Activated CD8-positive, alpha-beta T cell treated with anti-CD3 and anti-CD28 coated beads for 36 hours (primary cell): Measurements from ENCODE around the gene DCXR. TPM values are rescaled to one million over a fixed set of nuclear protein-coding genes. Genes with fewer than 3 reads are reported as not detected.

ENCODE experiments used
- ATAC-seq: fragments of 200-7000 bp; cut with Tn5 transposase; one replicate; pipeline ENCODE4 v1.10.0; 2021; ENCODE audit warnings: mild to moderate bottlenecking, moderate library complexity
- CTCF ChIA-PET: fragments of 350-600 bp; sonication (Branson Sonifier 250); formaldehyde crosslinking; loops from one replicate; lab custom pipeline; 2021; ENCODE audit warnings: antibody characterized with exemption; lab: Charles Lee
- POLR2A ChIA-PET: fragments of 350-600 bp; sonication (Branson Sonifier 250); formaldehyde crosslinking; loops from one replicate; lab custom pipeline; 2021; ENCODE audit warnings: antibody characterized with exemption; lab: Charles Lee
- DNase-seq: peaks from one replicate; pipeline ENCODE4 v3.0.0-alpha.2; 2020
- H3K27ac Mint-ChIP-seq: one replicate; pipeline ENCODE4 v1.8.0; 2021; ENCODE audit warnings: mild to moderate bottlenecking, mixed read lengths
- H3K27me3 Mint-ChIP-seq: one replicate; pipeline ENCODE4 v1.8.0; 2021; ENCODE audit warnings: mixed read lengths
- H3K36me3 Mint-ChIP-seq: one replicate; pipeline ENCODE4 v1.8.0; 2021; ENCODE audit warnings: low read depth, mixed read lengths
- H3K4me1 Mint-ChIP-seq: one replicate; pipeline ENCODE4 v1.8.0; 2021; ENCODE audit warnings: low read depth, mixed read lengths
- H3K4me3 Mint-ChIP-seq: one replicate; pipeline ENCODE4 v1.8.0; 2021; ENCODE audit warnings: mild to moderate bottlenecking, moderate library complexity, mixed read lengths
- H3K9me3 Mint-ChIP-seq: one replicate; pipeline ENCODE4 v1.8.0; 2021; ENCODE audit warnings: mixed read lengths
- intact Hi-C: fragments of 100-400 bp; cut with micrococcal nuclease; formaldehyde crosslinking; loops from one replicate; pipeline ENCODE4 v1.10.0; 2022
- total RNA-seq, 2 experiments: library from RNA; stranded (reverse); gene quantifications; one replicate each; pipeline ENCODE4 v1.2.3, GENCODE V29; 2021
- TF ChIP-seq, protein P1 (sequence below): fragments of 200-600 bp; IDR thresholded peaks from one replicate; pipeline ENCODE4 v1.8.0; 2022; ENCODE audit warnings: antibody characterized with exemption, mild to moderate bottlenecking

The DCXR gene
- total RNA-seq, 2 experiments from 2014 or later: 99.2 to 101 TPM

DNA sequence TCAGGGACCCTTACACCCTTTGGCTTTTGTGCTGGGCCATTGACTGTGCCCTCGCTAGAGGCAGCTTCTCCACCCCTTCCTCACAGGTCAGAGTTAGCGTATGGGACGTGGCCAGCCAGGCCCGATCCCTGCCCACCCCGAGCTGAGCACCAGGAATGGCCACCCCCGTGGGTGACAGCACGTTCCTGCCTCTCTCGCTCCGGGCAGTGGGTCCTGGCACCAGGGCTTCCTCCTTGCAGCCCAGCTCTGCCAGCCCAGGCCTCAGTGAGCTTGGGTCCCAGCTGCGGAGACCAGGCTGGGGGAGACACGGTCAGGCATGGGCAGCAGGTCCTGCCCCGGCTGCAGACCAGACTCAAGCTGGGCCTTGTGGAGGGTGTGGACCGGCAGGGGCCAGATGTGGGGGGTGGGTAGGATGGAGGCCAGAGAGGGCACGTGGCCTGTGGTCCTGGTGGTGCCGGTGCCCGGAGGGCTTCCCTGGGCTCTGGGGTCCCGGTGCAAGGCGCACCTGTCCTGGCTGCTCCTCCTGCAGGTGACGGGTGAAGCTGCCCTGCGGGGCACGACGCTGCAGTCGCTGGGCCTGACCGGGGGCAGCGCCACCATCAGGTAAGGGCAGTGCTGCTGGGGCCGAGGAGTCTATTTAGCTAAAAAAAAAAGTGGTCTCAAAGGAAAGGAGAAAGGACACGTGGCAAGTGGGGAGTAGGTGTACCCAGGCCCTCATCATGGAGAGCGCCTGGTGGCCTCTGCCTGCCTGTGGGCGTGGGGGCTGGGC lies 41.9 kb downstream of the DCXR start:
- intact Hi-C loops: no loop called here
- ATAC-seq: no peak

DNA sequence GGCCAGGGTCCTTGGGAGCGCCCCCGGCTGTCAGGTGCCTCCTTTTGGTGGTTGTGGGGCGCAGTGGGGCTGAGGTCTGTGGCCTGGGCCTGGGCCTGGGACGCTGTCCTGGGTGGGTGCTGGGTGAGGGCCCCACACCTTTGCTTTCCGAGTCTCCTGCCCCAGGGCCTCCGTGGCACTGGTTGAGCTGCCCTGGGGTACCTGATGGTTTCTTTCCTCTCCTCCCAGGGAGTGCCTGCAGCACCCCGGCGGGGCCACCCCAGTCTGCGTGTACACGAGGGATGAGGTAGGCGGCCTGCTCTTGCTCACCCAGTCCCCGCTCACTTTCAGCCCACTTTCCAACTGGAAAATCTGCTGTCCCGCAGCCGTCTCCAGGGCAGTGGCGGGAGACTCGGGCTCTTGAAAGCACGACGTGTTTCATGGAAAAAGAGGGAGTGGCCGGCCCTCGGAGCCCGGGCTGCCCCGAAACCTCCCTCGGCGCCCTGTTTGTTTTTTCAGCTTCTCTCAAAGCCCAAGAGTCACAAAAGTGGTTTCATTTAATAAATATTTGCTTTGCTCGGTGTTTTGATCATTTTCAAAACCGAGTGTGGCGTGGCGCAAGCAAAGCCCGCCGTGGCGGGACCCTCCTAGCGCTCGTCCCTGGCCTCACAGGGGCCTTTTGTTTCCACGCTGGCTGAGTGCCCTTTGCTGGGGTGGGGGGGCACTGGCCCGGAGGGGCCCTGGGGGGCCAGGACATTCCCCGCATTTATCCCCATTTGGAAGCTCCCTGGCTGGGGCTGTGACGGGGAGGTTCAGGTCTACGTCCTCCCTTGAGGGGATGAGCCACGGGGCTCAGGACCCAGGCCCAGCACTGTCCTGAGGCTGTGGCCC lies 42.7 kb downstream of the DCXR start:
- no peaks in the 10 kb centered on the region for H3K4me1 Mint-ChIP-seq
- intact Hi-C loops: no loop called here
- CTCF ChIA-PET: interaction anchor here (1.9 kb wide), 1 partner anchor 25 kb away, joined by 5 read pairs; no protein-coding TSS in a partner anchor
- H3K9me3 Mint-ChIP-seq: no peaks in the 10 kb centered on the region
- ATAC-seq (no peak), DNase-seq (no peak)
- no peaks in the 10 kb centered on the region for H3K36me3 Mint-ChIP-seq
- no peaks in the 10 kb centered on the region for H3K27me3 Mint-ChIP-seq
- no peak overlapping the region for H3K27ac Mint-ChIP-seq
- no peak overlapping the region for H3K4me3 Mint-ChIP-seq
- POLR2A ChIA-PET: no interaction called here
- TF ChIP-seq, protein P1, sequence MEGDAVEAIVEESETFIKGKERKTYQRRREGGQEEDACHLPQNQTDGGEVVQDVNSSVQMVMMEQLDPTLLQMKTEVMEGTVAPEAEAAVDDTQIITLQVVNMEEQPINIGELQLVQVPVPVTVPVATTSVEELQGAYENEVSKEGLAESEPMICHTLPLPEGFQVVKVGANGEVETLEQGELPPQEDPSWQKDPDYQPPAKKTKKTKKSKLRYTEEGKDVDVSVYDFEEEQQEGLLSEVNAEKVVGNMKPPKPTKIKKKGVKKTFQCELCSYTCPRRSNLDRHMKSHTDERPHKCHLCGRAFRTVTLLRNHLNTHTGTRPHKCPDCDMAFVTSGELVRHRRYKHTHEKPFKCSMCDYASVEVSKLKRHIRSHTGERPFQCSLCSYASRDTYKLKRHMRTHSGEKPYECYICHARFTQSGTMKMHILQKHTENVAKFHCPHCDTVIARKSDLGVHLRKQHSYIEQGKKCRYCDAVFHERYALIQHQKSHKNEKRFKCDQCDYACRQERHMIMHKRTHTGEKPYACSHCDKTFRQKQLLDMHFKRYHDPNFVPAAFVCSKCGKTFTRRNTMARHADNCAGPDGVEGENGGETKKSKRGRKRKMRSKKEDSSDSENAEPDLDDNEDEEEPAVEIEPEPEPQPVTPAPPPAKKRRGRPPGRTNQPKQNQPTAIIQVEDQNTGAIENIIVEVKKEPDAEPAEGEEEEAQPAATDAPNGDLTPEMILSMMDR: no peak

More for the DNA sequence above, 41.9 kb downstream of the DCXR start:
- H3K36me3 Mint-ChIP-seq: no peaks in the 10 kb centered on the region
- DNase-seq: no peak
- CTCF ChIA-PET: interaction anchor here (1.9 kb wide), 1 partner anchor 24 kb away, joined by 5 read pairs; no protein-coding TSS in a partner anchor
- no peaks in the 10 kb centered on the region for H3K9me3 Mint-ChIP-seq
- POLR2A ChIA-PET: no interaction called here
- H3K27me3 Mint-ChIP-seq: no peaks in the 10 kb centered on the region
- no peak overlapping the region for H3K27ac Mint-ChIP-seq
- TF ChIP-seq, protein P1: no peak
- no peaks in the 10 kb centered on the region for H3K4me1 Mint-ChIP-seq
- no peak overlapping the region for H3K4me3 Mint-ChIP-seq

DNA sequence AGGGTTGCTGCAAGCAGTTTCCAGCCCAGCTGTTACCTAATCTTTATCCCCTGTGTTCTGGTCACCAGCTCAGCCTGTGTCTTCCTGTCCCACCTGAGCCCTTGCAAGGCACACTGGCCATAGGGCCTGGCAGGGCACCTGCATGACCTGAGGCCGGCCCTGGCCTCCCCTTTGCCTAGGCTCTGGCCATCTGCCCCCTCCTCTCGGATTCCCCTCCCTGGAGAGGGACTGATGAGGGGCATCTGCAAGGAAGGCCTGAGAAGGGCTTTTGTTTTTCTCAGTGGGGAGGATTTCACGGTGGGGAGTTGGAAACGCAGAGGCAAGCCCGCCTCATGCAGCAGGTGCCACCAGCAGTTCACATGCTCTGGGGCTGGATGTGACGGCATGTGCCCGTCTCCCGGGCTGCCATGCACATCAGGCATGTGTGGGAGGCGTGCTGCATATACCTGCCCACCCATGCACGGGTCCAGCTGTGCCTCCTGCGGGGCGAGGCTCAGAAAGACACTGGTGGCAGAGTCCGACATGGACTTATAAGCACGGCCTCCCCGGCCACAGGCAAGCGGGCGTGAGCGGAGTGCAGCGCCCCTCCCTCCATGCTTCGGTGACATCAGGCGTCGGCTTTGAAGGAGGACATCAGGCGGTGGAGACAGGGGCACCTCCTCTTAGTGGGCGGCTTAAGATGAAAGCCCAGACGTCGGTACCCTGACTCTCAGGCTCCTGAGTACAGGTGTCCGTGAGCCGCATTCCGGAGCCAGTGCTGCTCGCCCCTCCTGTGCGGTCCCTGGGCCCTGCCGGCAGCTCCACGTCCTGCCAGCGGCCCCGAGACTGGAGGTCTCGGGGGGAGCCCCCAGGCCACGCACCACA lies 43.5 kb downstream of the DCXR start:
- DNase-seq (no peak), ATAC-seq (no peak)
- no peaks in the 10 kb centered on the region for H3K27me3 Mint-ChIP-seq
- H3K36me3 Mint-ChIP-seq: no peaks in the 10 kb centered on the region
- TF ChIP-seq, protein P1: no peak
- CTCF ChIA-PET: interaction anchor here (1.9 kb wide), 1 partner anchor 26 kb away, joined by 5 read pairs; no protein-coding TSS in a partner anchor
- no peaks in the 10 kb centered on the region for H3K4me1 Mint-ChIP-seq
- POLR2A ChIA-PET: no interaction called here
- H3K9me3 Mint-ChIP-seq: no peaks in the 10 kb centered on the region
- no peak overlapping the region for H3K4me3 Mint-ChIP-seq
- H3K27ac Mint-ChIP-seq: no peak overlapping the region
- intact Hi-C loops: no loop called here

DNA sequence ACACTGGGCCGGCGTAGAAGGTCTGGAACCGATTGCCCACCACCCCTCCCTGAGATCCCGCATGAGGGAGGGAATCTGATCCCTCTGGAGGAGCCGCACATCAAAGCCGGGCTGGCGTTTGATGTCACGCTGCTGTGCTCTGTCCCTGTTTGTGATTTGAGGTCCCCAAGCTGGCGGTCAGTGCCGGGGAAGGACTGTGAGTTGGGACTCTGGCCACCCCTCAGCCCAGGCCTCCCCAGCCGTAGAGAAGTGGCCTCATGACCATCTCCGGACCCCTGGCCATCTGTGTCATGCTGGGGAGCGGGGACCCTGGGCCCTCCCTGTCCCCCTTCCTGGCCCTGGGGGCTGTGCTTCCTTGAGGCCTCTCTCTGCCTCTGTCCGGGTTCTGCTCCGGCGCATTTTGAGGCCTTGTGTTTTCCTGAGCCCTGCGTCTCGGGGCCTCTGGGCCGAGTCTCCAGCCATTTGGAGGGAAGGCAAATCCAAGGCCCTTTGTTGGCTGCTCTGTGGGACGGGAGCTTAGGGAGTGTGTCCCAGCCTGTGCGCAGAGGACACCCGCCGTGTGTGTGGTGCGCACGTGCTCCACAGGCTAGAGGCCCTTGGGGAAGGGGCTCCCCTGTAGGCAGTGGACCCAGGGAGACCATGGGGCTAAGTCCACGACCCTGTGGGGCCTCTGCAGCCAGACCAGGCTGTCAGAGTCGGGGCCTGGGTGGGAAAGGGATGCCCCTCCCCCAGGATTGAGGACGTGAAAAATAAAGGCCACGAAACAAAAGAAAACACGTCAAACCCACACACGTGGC lies 45.0 kb downstream of the DCXR start:
- no peak for ATAC-seq
- H3K27ac Mint-ChIP-seq: no peak overlapping the region
- TF ChIP-seq, protein P1: no peak
- no peak for DNase-seq
- H3K9me3 Mint-ChIP-seq: no peaks in the 10 kb centered on the region
- no peaks in the 10 kb centered on the region for H3K36me3 Mint-ChIP-seq
- ChIA-PET POLR2A (no interaction called here), CTCF (interaction anchor here (1.0 to 1.4 kb wide), 2 partner anchors 28 to 33 kb away, joined by 3 to 4 read pairs; no protein-coding TSS in a partner anchor)
- intact Hi-C loops: no loop called here
- H3K4me3 Mint-ChIP-seq: no peak overlapping the region
- no peaks in the 10 kb centered on the region for H3K4me1 Mint-ChIP-seq
- no peaks in the 10 kb centered on the region for H3K27me3 Mint-ChIP-seq
